ENCODE results near the gene MTHFS.
"Not testable (repeated sequence)": the region's sequence is repeated elsewhere in the genome, so short reads cannot be mapped to it uniquely, and the experiment has no call there.

GRCh38 chr15:79909556-79910335 lies 12.9 kb upstream of the MTHFS start:
- TF ChIP-seq CTCF (optimal IDR thresholded peaks at IDR 0.05 in 1 of 3, IDR thresholded peaks at IDR 0.05 in 1 of 3, conservative IDR thresholded peaks at IDR 0.05 in 1 of 3; ENCODE audit: extremely low read depth in 1 of 3, insufficient read depth in 2 of 3, low read length in 3 of 3); EZH2 (IDR thresholded peaks at IDR 0.05; ENCODE audit: low read length): not testable (repeated sequence)
